Skeletal muscle satellite cell (primary cell): ENCODE data around the gene SYNJ1.
"Not testable (repeated sequence)": the region's sequence is repeated elsewhere in the genome, so short reads cannot be mapped to it uniquely, and the experiment has no call there.

ENCODE experiments used
- H3K27me3 ChIP-seq: 2 replicates; pipeline ENCODE4 v1.7.0; 2013; ENCODE audit warnings: low read length; ENCODE audit not compliant: control insufficient read depth, insufficient read depth
- H3K36me3 ChIP-seq: 2 replicates; pipeline ENCODE4 v1.7.0; 2013; ENCODE audit warnings: mild to moderate bottlenecking, control low read depth, low read length; ENCODE audit not compliant: insufficient read depth
- H3K4me1 ChIP-seq: 2 replicates; pipeline ENCODE4 v1.7.0; 2013; ENCODE audit warnings: low read length; ENCODE audit not compliant: control insufficient read depth, insufficient read depth
- H3K4me2 ChIP-seq: 2 replicates; pipeline ENCODE4 v1.7.0; 2013; ENCODE audit warnings: mild to moderate bottlenecking, low read length
- H3K4me3 ChIP-seq: 2 replicates; pipeline ENCODE4 v1.7.0; 2013; ENCODE audit warnings: low read length
- H3K9ac ChIP-seq: 2 replicates; pipeline ENCODE4 v1.7.0; 2013; ENCODE audit warnings: mild to moderate bottlenecking, low read depth, low read length, moderate library complexity
- H3K9me3 ChIP-seq: replicated peaks from 2 replicates; pipeline ENCODE4 v1.7.0; 2013; ENCODE audit warnings: mild to moderate bottlenecking, control low read depth, low read length

Gene SYNJ1

DNA sequence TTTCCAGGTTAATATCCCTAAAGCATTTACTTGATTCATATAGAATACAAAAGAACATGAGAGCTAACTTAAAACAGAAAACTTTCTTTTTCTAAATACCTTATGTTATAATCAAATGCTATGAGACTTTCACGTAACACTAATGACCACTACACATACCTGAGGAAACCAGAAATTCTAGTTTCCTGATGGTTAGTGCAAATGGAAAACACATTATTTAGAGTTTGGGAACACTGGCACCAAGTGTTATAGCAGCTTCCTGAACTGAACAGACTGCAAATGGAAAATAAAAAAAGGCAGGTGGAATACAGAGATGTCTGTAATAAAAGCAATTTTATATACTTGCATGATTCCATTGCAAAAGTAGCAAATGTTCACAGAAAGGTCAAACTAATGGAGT is 28.3 kb upstream of the SYNJ1 start:
- Histone ChIP-seq H3K27me3 (no peaks in the 10 kb centered on the region), H3K9me3 (no peaks in the 10 kb centered on the region), H3K4me3 (no peak overlapping the region), H3K9ac (no peak overlapping the region), H3K36me3 (peaks cover 64% of the 10 kb centered on the region), H3K4me2 (no peak overlapping the region), H3K4me1 (no peaks in the 10 kb centered on the region)

DNA sequence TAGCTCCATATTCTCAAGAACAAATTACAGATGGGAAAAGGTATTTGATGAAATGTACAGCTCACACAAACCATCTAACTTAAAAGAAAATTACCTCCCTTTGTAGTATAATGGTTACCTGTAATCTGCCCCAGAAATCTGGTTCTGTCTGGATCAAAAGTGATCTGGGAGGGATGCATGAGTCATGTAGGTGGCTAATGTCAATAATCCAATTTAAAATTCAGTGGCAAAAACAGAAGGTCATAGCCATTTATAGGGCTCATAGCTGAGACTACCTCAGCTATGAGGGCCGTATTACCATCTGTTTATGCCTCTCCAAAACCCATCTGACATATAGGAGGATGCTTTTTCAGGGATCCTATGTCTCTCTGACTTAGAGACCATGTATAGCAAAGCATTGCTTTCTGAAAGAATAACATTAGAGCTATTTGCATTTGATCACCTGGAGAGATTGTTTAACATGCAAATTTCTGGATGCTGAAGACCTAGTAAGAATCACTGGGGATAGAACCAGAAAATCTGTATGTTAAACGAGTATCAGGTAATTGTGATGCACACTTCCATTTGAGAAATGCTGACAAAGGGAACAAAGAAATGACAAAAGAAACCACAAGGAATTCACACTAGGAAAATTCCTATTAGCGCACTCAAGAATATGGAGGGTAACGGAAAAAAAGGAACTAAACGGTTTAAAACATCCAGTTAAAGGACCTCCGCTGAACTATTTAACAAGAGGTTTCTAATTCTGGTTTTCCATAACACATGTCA is 26.2 kb upstream of the SYNJ1 start:
- peaks cover 55% of the 10 kb centered on the region for H3K36me3 ChIP-seq

DNA sequence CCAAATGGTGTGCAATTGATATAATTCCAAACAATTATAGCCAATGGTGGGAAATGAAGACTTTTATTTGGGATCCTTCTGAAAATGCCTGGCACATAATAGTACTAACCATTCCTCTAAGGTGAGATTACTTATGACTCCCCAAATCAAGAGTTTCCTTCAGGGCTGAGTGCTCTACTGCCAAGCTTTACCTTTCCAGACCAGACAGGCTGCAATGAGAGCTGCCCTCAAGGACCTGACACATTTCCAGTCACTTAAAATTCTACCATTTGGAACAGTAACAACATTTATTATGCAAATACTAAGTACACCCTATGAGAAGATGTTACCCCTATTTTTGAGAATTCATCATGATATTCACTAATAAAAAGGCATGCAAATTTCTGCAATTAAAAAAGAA is 22.6 kb upstream of the SYNJ1 start:
- Histone ChIP-seq H3K4me3 (no peak overlapping the region), H3K9me3 (no peaks in the 10 kb centered on the region), H3K9ac (no peak overlapping the region), H3K36me3 (peaks cover 50% of the 10 kb centered on the region), H3K4me2 (no peak overlapping the region), H3K27me3 (no peaks in the 10 kb centered on the region), H3K4me1 (no peaks in the 10 kb centered on the region)

More for the DNA sequence above, 26.2 kb upstream of the SYNJ1 start:
- Histone ChIP-seq H3K9me3 (no peaks in the 10 kb centered on the region), H3K4me2 (no peak overlapping the region), H3K4me1 (no peaks in the 10 kb centered on the region), H3K27me3 (no peaks in the 10 kb centered on the region), H3K4me3 (no peak overlapping the region), H3K9ac (no peak overlapping the region)

DNA sequence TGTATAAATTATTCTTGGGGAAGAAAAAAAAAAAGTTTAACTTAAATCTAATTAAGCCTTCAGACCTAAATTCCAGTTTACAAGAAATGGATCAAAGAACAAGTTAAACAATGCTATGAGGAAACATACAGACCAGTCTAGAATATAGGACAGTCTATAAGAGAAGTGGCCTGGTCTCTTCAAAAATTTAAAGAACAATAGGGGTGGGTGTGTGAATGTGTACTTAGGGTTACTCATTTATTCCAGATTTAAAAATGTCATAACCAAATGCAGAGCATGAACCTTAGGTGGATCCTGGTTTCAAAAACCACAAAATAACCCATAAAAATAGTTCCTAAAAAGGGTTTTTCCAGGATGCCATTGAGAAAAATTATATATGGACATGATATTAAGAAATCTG is 21.8 kb upstream of the SYNJ1 start:
- Histone ChIP-seq H3K36me3 (peaks cover 50% of the 10 kb centered on the region), H3K4me1 (no peaks in the 10 kb centered on the region), H3K4me3 (no peak overlapping the region), H3K27me3 (no peaks in the 10 kb centered on the region), H3K9me3 (no peaks in the 10 kb centered on the region), H3K4me2 (no peak overlapping the region), H3K9ac (no peak overlapping the region)

DNA sequence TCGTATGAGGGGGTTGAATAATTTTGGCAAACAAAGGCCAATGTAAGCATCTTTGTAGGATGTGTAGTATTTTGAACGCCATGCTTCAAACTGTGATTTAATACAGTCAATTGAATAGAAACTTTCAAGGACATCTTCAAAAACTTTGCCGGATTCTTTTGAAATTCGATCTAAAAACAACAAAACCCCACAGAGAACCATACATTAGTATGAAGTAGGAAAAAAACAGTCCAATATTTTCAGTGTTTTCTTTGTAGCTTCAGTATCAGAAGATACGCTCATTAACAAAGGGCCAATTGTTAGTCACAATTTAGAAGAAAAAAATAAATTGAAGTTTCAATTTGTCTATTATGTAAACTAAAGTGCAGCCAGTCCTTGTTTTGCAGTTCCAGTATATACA is 20.7 kb upstream of the SYNJ1 start:
- Histone ChIP-seq H3K4me3 (no peak overlapping the region), H3K9me3 (no peaks in the 10 kb centered on the region), H3K27me3 (no peaks in the 10 kb centered on the region), H3K9ac (no peak overlapping the region), H3K4me2 (no peak overlapping the region), H3K36me3 (peaks cover 54% of the 10 kb centered on the region), H3K4me1 (no peaks in the 10 kb centered on the region)

DNA sequence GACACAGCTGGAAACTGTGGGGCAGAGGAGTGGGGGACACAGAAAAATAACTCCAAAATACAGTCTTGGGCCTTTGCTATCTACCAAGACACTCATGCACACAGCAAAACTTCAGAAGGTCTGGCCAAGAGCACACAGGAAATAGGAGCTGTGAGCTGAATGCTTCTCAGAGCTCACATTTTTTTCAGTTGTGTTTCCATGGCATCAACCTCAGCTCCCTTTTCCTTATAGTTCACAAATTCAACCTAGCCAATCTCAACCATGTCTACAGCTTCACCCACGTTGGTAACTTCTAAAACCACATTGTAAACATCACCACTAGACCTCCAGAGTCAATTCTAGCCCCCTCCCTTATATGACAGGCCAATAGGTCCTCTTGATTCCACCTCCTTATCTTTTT is 19.6 kb upstream of the SYNJ1 start:
- Histone ChIP-seq H3K27me3 (no peaks in the 10 kb centered on the region), H3K9me3 (no peaks in the 10 kb centered on the region), H3K4me3 (no peak overlapping the region), H3K4me2 (no peak overlapping the region), H3K9ac (no peak overlapping the region), H3K4me1 (no peaks in the 10 kb centered on the region), H3K36me3 (peaks cover 65% of the 10 kb centered on the region)

DNA sequence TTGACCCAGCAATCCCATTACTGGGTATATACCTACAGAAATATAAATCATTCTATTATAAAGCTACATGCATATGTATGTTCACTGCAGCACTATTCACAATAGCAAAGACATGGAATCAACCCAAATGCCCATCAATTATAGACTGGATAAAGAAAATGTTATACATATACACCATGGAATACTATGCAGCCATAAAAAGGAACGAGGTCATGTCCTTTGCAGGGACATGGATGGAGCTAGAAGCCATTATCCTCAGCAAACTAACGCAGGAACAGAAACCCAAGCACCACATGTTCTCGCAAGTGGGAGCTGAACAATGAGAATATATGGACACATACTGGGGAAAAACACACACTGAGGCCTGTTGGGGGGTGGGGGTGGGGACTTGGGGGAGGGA is 18.9 kb upstream of the SYNJ1 start:
- not testable (repeated sequence) for H3K9ac ChIP-seq, H3K4me1 ChIP-seq, H3K4me2 ChIP-seq, H3K9me3 ChIP-seq, H3K27me3 ChIP-seq, H3K4me3 ChIP-seq
- H3K36me3 ChIP-seq = peaks cover 72% of the 10 kb centered on the region

DNA sequence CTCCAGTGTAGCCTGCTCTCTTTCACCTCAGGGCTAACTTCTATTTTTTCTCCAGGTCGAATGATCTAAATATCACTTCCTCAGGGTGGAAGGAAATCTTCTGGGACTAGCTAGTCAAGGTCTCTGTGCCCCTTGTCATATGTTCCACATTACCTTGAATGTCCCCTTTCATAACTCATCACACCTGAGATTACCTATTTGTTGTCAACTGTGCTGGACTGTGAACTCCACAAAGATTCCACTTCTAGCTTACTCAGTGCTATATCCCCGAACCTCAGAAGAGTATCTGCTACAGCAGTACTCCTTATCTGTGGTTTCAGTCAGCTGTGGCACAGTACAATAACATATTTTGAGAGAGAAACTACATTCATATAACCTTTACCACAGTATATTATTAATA is 14.6 kb upstream of the SYNJ1 start:
- no peaks in the 10 kb centered on the region for H3K4me1 ChIP-seq
- H3K36me3 ChIP-seq = peaks cover 69% of the 10 kb centered on the region
- no peaks in the 10 kb centered on the region for H3K9me3 ChIP-seq
- no peak overlapping the region for H3K4me3 ChIP-seq
- no peak overlapping the region for H3K4me2 ChIP-seq
- no peak overlapping the region for H3K9ac ChIP-seq
- H3K27me3 ChIP-seq = no peaks in the 10 kb centered on the region

DNA sequence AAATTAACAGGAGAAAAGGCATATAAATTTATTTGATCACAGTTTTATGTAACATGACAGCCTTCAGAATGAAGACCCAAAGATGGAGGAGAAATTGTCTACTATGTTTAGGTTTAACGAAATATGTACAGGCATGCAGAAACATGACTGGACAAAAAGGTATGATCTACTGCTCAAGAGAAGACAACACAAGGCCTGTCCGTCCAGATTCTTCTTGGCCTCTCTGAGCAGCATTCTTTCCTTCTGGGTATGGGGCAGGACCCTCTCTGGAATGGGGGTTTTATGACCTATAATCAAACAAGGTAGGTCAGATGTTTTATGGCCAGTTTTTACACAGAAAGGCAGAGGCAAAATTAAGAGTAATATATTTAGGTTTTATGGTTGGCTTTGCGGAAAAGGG is 13.5 kb upstream of the SYNJ1 start:
- H3K36me3 ChIP-seq = peaks cover 76% of the 10 kb centered on the region
- no peaks in the 10 kb centered on the region for H3K4me1 ChIP-seq
- H3K4me2 ChIP-seq = no peak overlapping the region
- no peak overlapping the region for H3K4me3 ChIP-seq
- H3K9ac ChIP-seq = no peak overlapping the region
- no peaks in the 10 kb centered on the region for H3K9me3 ChIP-seq
- H3K27me3 ChIP-seq = no peaks in the 10 kb centered on the region

DNA sequence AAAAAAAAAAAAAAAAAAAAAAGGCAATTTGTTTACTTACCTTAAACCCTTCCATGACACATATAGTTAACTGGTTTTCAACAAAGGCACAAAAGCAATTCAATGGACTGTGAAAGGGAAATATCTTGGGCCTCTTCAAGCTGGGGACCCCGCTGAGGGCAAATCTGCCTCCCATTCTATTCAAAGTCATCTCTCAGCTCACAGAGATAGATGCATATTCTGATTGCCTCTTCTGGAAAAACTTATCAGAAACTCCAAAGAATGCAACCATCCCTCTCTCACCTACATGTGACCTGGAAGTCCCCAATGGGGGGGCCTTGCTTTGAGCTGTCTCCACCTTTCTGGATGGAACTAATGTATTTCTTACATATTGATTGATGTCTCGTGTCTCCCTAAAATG is 12.1 kb upstream of the SYNJ1 start:
- Histone ChIP-seq H3K27me3 (no peaks in the 10 kb centered on the region), H3K4me1 (no peaks in the 10 kb centered on the region), H3K9me3 (no peaks in the 10 kb centered on the region), H3K4me2 (no peak overlapping the region), H3K4me3 (no peak overlapping the region), H3K9ac (no peak overlapping the region), H3K36me3 (peaks cover 81% of the 10 kb centered on the region)

DNA sequence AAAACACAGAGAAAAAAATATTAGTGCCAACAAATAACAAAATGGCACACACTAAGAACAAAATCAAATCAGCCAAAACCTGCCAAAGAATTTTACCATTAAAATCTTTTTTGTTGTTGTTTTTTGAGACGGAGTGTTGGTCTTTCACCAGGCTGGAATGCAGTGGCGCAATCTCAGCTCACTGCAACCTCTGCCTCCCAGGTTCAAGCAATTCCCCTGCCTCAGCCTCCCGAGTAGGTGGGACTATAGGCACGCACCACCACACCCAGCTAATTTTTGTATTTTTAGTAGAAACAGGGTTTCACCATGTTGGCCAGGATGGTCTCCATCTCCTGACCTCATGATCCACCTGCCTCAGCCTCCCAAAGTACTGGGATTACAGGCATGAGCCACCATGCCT is 8.3 kb upstream of the SYNJ1 start:
- not testable (repeated sequence) for H3K4me3 ChIP-seq, H3K27me3 ChIP-seq, H3K9ac ChIP-seq, H3K4me1 ChIP-seq, H3K4me2 ChIP-seq, H3K9me3 ChIP-seq
- H3K36me3 ChIP-seq = peaks cover 58% of the 10 kb centered on the region

DNA sequence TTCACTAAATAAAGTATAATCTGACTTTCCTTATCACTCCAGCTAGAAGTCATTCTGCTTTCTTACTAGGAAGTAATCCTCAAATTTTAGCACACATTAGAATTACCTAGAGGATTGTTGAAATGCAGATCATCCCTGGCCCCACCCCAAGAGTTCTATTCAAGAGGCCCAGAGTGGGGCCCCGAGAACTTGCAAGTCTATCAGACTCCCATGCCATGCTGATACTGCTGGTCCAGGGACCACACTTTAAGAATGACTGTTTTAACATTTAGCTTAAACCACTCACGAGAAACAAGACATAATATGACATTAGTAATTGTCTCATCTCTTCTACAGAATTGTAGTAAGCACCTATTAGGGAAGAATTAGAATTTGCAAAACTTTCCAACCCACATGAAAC is 7.7 kb upstream of the SYNJ1 start:
- H3K36me3 ChIP-seq = peaks cover 53% of the 10 kb centered on the region

More for the DNA sequence above, 7.7 kb upstream of the SYNJ1 start:
- H3K4me1 ChIP-seq = no peaks in the 10 kb centered on the region
- no peaks in the 10 kb centered on the region for H3K9me3 ChIP-seq
- no peaks in the 10 kb centered on the region for H3K27me3 ChIP-seq
- H3K4me3 ChIP-seq = no peak overlapping the region
- H3K4me2 ChIP-seq = no peak overlapping the region
- no peak overlapping the region for H3K9ac ChIP-seq
